Measurements from ENCODE around the gene NOBOX. TPM values are rescaled to one million over a fixed set of nuclear protein-coding genes. Genes with fewer than 3 reads are reported as not detected.
"Not testable (repeated sequence)": the region's sequence is repeated elsewhere in the genome, so short reads cannot be mapped to it uniquely, and the experiment has no call there.

Gene NOBOX
- total RNA-seq, 4 donors from 2014 or later, result not detected

DNA sequence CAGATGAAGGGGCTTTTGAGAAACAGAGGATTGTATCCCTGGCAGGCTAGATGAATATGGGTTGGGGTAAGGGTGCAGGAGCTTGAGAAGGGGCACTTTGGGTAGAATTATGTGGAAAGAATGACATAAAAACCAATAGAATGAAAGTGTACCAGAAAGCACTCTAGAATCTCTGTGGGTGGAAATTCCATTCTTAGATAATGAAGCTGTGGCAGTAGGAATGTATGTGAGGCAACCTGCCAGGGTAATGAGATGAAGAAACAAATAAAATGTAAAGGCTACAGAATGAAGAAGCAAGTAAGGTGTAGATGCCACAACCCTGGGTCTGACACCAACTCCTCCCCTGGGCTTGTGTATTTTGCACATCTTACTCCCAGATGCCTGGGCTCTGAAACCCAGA lies 16.8 kb downstream of the NOBOX start:
- TF ChIP-seq EP300 (IDR thresholded peaks at IDR 0.05) (no peak), POLR2A (IDR thresholded peaks at IDR 0.05) (no peak), POLR2AphosphoS5 (IDR thresholded peaks at IDR 0.05) (no peak)
- TF ChIP-seq, protein P1, sequence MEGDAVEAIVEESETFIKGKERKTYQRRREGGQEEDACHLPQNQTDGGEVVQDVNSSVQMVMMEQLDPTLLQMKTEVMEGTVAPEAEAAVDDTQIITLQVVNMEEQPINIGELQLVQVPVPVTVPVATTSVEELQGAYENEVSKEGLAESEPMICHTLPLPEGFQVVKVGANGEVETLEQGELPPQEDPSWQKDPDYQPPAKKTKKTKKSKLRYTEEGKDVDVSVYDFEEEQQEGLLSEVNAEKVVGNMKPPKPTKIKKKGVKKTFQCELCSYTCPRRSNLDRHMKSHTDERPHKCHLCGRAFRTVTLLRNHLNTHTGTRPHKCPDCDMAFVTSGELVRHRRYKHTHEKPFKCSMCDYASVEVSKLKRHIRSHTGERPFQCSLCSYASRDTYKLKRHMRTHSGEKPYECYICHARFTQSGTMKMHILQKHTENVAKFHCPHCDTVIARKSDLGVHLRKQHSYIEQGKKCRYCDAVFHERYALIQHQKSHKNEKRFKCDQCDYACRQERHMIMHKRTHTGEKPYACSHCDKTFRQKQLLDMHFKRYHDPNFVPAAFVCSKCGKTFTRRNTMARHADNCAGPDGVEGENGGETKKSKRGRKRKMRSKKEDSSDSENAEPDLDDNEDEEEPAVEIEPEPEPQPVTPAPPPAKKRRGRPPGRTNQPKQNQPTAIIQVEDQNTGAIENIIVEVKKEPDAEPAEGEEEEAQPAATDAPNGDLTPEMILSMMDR (IDR thresholded peaks at IDR 0.05), result no peak
- H3K36me3 ChIP-seq, result no peaks in the 10 kb centered on the region

DNA sequence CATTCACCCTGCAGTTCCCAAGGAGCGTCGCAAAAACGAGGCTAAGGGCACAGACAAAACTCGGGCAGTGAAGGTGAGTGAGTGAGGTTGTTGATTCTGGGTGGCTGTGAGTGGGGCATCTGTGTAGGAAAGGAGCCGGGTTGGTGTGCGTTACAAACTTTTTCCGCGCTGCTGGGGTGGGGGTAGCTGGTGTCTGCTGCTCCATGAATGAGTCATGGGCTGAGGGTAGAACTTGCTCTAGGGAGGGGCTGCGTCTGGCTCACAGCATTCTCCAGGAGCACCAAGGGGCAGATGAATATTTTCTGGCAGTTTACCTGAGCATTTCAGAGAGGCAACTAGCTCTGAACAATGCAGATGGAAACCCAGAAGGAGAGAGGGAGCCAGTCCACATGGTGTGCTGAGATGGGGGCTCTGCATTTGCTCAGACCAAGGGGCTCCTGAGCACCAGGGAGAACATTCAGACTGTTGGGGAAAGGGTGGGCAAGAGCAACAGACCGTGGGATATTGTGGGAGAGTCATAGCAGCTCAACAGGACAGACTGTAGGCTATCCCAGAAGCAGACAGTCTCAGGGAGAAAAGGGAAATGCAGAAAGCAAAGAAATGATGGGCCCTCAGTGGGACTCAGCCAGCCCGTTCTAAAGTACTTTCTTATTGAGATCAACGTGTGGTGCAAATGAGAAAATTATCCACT lies 18.8 kb downstream of the NOBOX start:
- Histone ChIP-seq H3K4me1 (peaks cover 12% of the 10 kb centered on the region), H3K9me3 (no peaks in the 10 kb centered on the region), H3K27me3 (no peaks in the 10 kb centered on the region), H3K27ac (no peak overlapping the region), H3K4me3 (no peak overlapping the region), H3K36me3 (peaks cover 8% of the 10 kb centered on the region)
- DNase-seq (ENCODE audit: low spot score in 2 of 2), result peak; percentile 46 to 55
- 52% methylated on average over 12 of the region's 12 CpGs for WGBS
- TF ChIP-seq POLR2A (IDR thresholded peaks at IDR 0.05) (no peak), POLR2AphosphoS5 (IDR thresholded peaks at IDR 0.05) (no peak), EP300 (IDR thresholded peaks at IDR 0.05) (no peak)
- TF ChIP-seq, protein P1 (IDR thresholded peaks at IDR 0.05), result no peak

More for the DNA sequence above, 16.8 kb downstream of the NOBOX start:
- DNase-seq (ENCODE audit: low spot score in 2 of 2), result peak in 1 of 2 donors; percentile 5
- Histone ChIP-seq H3K27ac (no peak overlapping the region), H3K4me3 (no peak overlapping the region), H3K27me3 (no peaks in the 10 kb centered on the region), H3K9me3 (no peaks in the 10 kb centered on the region), H3K4me1 (peaks cover 14% of the 10 kb centered on the region)

DNA sequence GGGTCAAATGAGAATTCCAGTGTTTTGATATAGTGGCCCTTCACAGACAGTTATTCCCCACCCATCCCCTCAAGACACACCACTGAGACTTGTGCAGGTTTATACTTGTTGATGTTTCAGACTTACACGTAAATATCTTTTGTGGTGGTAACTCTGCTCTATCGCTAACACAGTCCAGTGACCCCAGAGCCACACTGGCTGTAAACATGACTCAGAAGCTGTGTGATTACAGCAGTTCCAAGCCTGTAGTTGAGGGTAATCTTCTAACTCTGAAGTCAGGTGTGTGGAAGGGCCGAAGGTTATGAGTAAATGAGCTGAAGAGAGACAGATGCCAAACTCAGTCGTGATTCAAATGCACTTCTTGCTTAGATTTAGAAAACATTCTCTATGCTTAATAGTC lies 19.4 kb downstream of the NOBOX start:
- 55% methylated on average over 4 of the region's 4 CpGs for WGBS

DNA sequence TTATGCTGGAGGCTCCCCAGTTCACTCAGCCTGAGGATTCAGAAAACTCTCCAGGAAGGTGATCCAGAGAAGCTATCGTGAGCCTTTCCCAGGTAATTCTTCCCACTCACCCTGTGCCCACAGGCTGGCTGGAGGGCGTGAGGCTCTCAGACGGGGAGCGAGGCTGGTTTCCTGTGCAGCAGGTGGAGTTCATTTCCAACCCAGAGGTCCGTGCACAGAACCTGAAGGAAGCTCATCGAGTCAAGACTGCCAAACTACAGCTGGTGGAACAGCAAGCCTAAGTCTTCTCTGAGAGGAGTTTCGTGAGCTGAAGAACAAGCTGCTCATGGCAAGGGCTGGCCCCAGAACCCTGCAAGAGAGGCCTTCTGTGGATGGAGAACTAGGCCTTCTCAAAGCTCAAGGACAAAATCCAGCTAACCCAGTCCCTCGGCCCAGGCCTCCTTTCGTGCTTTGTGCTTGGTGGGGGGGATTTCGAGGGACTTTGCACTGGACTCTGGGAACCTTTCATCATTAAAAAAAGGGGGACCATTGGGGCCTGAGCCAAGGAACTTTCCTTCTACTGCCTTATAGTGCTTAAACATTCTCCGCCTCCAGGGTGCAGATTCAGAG lies 23.6 kb downstream of the NOBOX start:
- TF ChIP-seq EP300 (IDR thresholded peaks at IDR 0.05) (no peak), POLR2A (IDR thresholded peaks at IDR 0.05) (no peak), POLR2AphosphoS5 (IDR thresholded peaks at IDR 0.05) (no peak)
- TF ChIP-seq, protein P1 (IDR thresholded peaks at IDR 0.05), result no peak
- H3K9me3 ChIP-seq, result no peaks in the 10 kb centered on the region
- peaks cover 34% of the 10 kb centered on the region for H3K36me3 ChIP-seq
- no peak overlapping the region for H3K27ac ChIP-seq
- DNase-seq (ENCODE audit: low spot score in 2 of 2), result peak; percentile 37 to 40
- H3K27me3 ChIP-seq, result no peaks in the 10 kb centered on the region
- 92% methylated on average over 9 of the region's 11 CpGs for WGBS
- H3K4me3 ChIP-seq, result no peak overlapping the region
- peaks cover 10% of the 10 kb centered on the region for H3K4me1 ChIP-seq

More for the DNA sequence above, 19.4 kb downstream of the NOBOX start:
- peak in 1 of 2 donors; percentile 12 for DNase-seq (ENCODE audit: low spot score in 2 of 2)
- no peak for TF ChIP-seq POLR2AphosphoS5 (IDR thresholded peaks at IDR 0.05)
- no peak for TF ChIP-seq POLR2A (IDR thresholded peaks at IDR 0.05)
- TF ChIP-seq EP300 (IDR thresholded peaks at IDR 0.05), result no peak
- TF ChIP-seq, protein P1 (IDR thresholded peaks at IDR 0.05), result no peak
- Histone ChIP-seq H3K27me3 (no peaks in the 10 kb centered on the region), H3K9me3 (no peaks in the 10 kb centered on the region), H3K4me3 (no peak overlapping the region), H3K4me1 (peaks cover 12% of the 10 kb centered on the region), H3K27ac (no peak overlapping the region), H3K36me3 (peaks cover 15% of the 10 kb centered on the region)

DNA sequence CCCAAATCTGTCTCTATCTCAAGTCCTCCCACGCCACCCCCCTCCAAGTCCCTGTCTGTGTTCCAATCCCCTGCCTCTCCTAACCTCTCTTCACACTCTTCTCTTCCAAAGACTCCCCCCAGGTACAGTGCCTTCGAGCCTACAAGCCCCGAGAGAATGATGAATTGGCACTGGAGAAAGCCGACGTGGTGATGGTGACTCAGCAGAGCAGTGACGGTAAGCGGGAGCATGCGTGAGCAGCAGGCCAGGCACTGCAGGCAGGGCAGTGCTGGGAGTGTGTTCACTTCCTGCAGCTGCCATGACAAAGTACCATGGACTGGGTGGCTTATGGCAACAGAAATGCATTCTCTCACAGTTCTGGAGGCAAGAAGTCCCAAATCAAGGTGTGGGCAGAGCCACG lies 24.8 kb downstream of the NOBOX start:
- 92% methylated on average over 9 of the region's 9 CpGs for WGBS
- H3K27me3 ChIP-seq, result no peaks in the 10 kb centered on the region
- H3K4me3 ChIP-seq, result no peak overlapping the region
- H3K27ac ChIP-seq, result no peak overlapping the region
- DNase-seq (ENCODE audit: low spot score in 2 of 2), result peak in 1 of 2 donors; percentile 43
- H3K4me1 ChIP-seq, result no peaks in the 10 kb centered on the region
- TF ChIP-seq POLR2AphosphoS5 (IDR thresholded peaks at IDR 0.05), result no peak
- TF ChIP-seq, protein P1 (IDR thresholded peaks at IDR 0.05), result no peak
- no peak for TF ChIP-seq EP300 (IDR thresholded peaks at IDR 0.05)
- TF ChIP-seq POLR2A (IDR thresholded peaks at IDR 0.05), result no peak
- peaks cover 34% of the 10 kb centered on the region for H3K36me3 ChIP-seq
- H3K9me3 ChIP-seq, result no peaks in the 10 kb centered on the region

DNA sequence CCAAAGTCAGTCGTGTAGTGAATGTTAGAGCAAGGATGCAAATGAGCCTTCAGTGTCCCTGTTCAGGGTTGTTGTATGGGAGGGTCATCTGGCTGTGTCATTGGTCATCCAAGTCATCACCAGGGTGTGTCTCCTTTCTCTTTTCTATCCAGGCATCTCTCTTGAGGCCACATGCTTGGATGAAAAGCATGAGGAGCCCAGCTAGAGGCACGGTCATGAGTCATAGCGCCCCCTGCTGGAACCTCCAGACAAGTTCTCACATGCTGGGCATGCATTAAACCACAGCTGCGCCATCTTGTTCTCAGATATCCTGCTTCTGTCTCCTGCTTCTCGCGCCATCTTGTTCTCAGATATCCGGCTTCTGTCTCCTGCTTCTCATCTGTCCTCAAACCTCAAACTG lies 34.3 kb downstream of the NOBOX start:
- WGBS, result no CpG with 5 or more reads among the region's 7 CpGs
- H3K9me3 ChIP-seq; H3K4me3 ChIP-seq; H3K4me1 ChIP-seq; DNase-seq (ENCODE audit: low spot score in 2 of 2); H3K27me3 ChIP-seq; H3K27ac ChIP-seq; H3K36me3 ChIP-seq: not testable (repeated sequence)

DNA sequence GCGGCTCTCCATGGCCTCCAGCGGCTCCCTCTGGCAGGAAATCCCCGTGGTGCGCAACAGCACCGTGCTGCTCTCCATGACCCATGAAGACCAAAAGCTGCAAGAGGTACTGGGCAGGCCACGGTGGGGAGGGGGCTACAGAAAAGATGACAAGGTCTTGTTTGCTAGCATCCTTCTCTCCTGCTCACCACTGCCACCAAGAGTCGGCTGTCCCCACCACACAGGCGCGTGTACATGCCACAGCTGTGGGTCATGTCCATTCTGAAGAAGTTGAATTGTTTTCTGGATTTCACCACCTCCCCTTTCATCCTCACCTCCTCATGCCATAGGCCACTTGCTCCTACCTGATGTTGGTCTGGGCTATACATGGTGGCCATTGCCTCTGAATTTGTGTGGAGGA lies 36.2 kb downstream of the NOBOX start:
- DNase-seq (ENCODE audit: low spot score in 2 of 2); H3K36me3 ChIP-seq; H3K4me3 ChIP-seq; H3K27me3 ChIP-seq; H3K27ac ChIP-seq; H3K4me1 ChIP-seq; H3K9me3 ChIP-seq: not testable (repeated sequence)
- WGBS, result no CpG with 5 or more reads among the region's 9 CpGs

DNA sequence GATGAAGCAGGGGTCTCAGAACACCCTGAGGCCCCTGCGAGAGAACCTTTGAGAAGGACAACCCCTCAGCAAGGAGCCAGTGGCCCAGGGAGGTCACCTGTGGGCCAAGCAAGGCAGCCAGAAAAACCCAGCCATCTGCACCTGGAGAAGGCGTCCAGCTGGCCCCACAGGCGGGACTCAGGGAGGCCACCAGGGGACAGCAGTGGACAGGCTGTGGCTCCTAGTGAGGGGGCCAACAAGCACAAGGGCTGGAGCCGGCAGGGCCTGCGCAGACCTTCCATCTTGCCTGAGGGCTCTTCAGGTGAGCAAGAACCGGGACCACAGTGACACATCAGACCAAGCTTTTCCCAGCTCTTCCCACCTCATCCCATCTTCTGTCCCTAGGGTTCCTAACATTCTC lies 38.0 kb downstream of the NOBOX start:
- not testable (repeated sequence) for H3K36me3 ChIP-seq; H3K27me3 ChIP-seq; H3K4me1 ChIP-seq; H3K4me3 ChIP-seq; DNase-seq (ENCODE audit: low spot score in 2 of 2); H3K27ac ChIP-seq; H3K9me3 ChIP-seq
- WGBS, result no CpG with 5 or more reads among the region's 6 CpGs

Data from suprapubic skin (tissue), 4 donors.